CD4-positive, CD25-positive, alpha-beta regulatory T cell (primary cell): ENCODE results near the gene INPP4B. TPM values are rescaled to one million over a fixed set of nuclear protein-coding genes. Genes with fewer than 3 reads are reported as not detected.

Experiments used
- ATAC-seq, 2 donors: fragments of 150-1000 bp; cut with Tn5 transposase; one replicate each; pipeline ENCODE4 v1.10.0; 2021; ENCODE audit warnings: low read depth in 2 of 2, moderate number of reproducible peaks in 2 of 2, moderate library complexity in 1 of 2
- DNase-seq, 3 donors: peaks; one replicate each; pipeline versions ENCODE4 v3.0.0 to v3.0.0-alpha.2; 2012 to 2022; ENCODE audit warnings: mixed read lengths in 1 of 3
- H3K27ac ChIP-seq: one replicate; pipeline ENCODE4 v1.7.0; 2013; ENCODE audit warnings: mild to moderate bottlenecking, low read length; ENCODE audit not compliant: insufficient read depth, poor library complexity, severe bottlenecking
- H3K27me3 ChIP-seq: one replicate; pipeline ENCODE4 v1.7.0; 2013; ENCODE audit warnings: low read length; ENCODE audit not compliant: control insufficient read depth, insufficient read depth
- H3K36me3 ChIP-seq: one replicate; pipeline ENCODE4 v1.7.0; 2013; ENCODE audit warnings: mild to moderate bottlenecking, low read length, moderate library complexity; ENCODE audit not compliant: control insufficient read depth, insufficient read depth
- H3K4me1 ChIP-seq: 2 replicates; pipeline ENCODE4 v1.7.0; 2013; ENCODE audit warnings: mild to moderate bottlenecking, low read length; ENCODE audit not compliant: insufficient read depth, control insufficient read depth, poor library complexity, severe bottlenecking
- H3K4me3 ChIP-seq: one replicate; pipeline ENCODE4 v1.7.0; 2013; ENCODE audit warnings: low read depth, mild to moderate bottlenecking, low read length, moderate library complexity
- H3K9me3 ChIP-seq, 2 experiments: 1 replicate in 1 of 2; 2 replicates in 1 of 2; pipeline ENCODE4 v1.7.0; 2013; ENCODE audit warnings: low read length in 2 of 2, mild to moderate bottlenecking in 1 of 2, moderate library complexity in 1 of 2; ENCODE audit not compliant: control insufficient read depth in 2 of 2
- H3K27ac Mint-ChIP-seq, 3 donors: one replicate each; pipeline ENCODE4 v1.8.0; 2020 to 2022; ENCODE audit warnings: mild to moderate bottlenecking in 3 of 3, mixed read lengths in 3 of 3, moderate library complexity in 2 of 3
- H3K27me3 Mint-ChIP-seq: one replicate; pipeline ENCODE4 v1.8.0; 2022; ENCODE audit warnings: mild to moderate bottlenecking, mixed read lengths
- H3K36me3 Mint-ChIP-seq: one replicate; pipeline ENCODE4 v1.8.0; 2020; ENCODE audit warnings: mixed read lengths
- H3K4me1 Mint-ChIP-seq, 4 donors: one replicate each; pipeline ENCODE4 v1.8.0; 2020 to 2022; ENCODE audit warnings: mixed read lengths in 4 of 4, mild to moderate bottlenecking in 1 of 4
- H3K4me3 Mint-ChIP-seq, 4 donors: one replicate each; pipeline ENCODE4 v1.8.0; 2020 to 2022; ENCODE audit warnings: mild to moderate bottlenecking in 4 of 4, mixed read lengths in 4 of 4, moderate library complexity in 3 of 4
- H3K9me3 Mint-ChIP-seq, 7 donors: one replicate each; pipeline ENCODE4 v1.8.0; 2020 to 2022; ENCODE audit warnings: mixed read lengths in 7 of 7, mild to moderate bottlenecking in 3 of 7, moderate library complexity in 2 of 7
- polyA plus RNA-seq, 4 donors: library from polyadenylated mRNA; unstranded; fragments of 300-500 nt; fragmentation: Illumina TruSeq; gene quantifications; one replicate each; pipeline ENCODE4 v1.2.3, GENCODE V29; 2021
- total RNA-seq: library from RNA; stranded (reverse); gene quantifications from one replicate; pipeline ENCODE4 v1.2.3, GENCODE V29; 2022

INPP4B gene
- total and polyA plus RNA-seq, 5 donors from 2014 or later: 37.6 to 89.4 (median 44.6) TPM

DNA sequence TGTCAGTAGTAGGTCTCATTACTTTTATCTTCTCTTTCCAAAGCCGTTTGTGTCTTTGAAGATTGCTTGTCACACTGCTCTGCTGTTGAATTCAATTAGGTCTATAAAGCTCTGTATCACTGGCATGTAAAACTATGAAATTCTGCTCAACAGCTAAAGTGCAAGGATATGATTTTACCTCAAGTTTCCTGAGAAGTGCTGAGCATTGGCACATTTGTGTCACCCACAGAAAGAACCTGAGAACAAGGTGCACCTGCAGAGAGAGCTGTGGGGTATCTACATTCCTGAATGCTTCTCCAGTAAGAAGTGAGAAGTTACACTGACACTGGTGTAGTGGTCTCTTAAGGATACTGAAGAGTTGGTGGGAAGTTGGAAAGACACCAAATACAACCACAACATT lies 274.0 kb downstream of the INPP4B start:
- Histone ChIP-seq H3K27me3 (no peaks in the 10 kb centered on the region), H3K36me3 (peaks cover 6% of the 10 kb centered on the region), H3K27ac (no peak overlapping the region), H3K4me1 (peaks cover 16% of the 10 kb centered on the region), H3K9me3 (no peaks in the 10 kb centered on the region), H3K4me3 (peak overlapping the region; percentile 16)
- DNase-seq: no peak
- Mint-ChIP-seq H3K36me3 (peaks cover 33% of the 10 kb centered on the region), H3K4me1 (peaks cover 9 to 73% (median 33%) of the 10 kb centered on the region in 4 donors), H3K27me3 (no peaks in the 10 kb centered on the region), H3K4me3 (peak overlapping the region in 2 of 4 donors; percentile 39 to 62), H3K9me3 (peaks cover 0 to 4% (median 0%) of the 10 kb centered on the region in 7 donors), H3K27ac (peak overlapping the region; percentile 15 to 55 (median 21))
- no peak for ATAC-seq

DNA sequence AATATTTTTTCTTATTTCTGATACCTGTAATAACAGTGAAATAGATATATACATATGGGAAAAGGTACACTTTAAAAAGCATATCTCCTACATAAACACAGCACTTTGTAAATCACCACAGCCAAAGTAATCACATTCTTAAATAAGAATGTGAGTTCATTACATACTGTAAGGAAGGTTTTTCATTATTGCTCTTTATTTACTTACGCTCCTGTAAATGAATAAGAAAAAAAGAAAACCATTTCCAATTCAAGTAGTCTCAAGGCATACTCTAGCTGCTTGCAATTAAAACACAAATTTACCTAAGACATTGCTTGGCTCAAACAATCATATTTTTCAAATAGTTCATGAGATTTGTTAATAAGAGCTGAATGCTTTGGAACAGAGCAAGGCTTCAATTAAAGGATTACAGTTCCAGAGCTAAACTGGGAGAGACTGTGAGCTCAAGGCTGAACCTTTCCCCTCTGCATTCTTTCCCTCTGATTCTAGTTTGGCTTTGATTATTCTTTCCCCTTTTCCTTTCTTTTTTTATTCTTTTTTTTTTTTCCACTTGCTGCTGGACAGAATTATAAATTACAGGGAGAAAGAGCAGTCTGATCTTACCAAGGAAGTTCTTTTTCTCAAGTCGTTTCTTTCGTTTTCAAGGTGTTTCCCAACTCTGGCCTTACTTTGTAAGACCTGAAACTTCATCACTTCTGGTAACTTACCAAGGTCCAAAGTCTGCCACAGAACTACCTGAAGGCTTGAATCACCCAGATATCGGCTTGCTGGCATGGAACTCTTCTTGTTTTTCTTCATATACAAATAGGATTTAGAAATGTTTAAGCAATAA lies 278.3 kb downstream of the INPP4B start:
- H3K36me3 Mint-ChIP-seq: peaks cover 14% of the 10 kb centered on the region
- peak overlapping the region; percentile 92 to 95 (median 92) for H3K4me3 Mint-ChIP-seq
- H3K27ac ChIP-seq: peak overlapping the region; percentile 84
- H3K4me1 Mint-ChIP-seq: peaks cover 18 to 74% (median 44%) of the 10 kb centered on the region in 4 donors
- no peaks in the 10 kb centered on the region for H3K27me3 ChIP-seq
- H3K9me3 Mint-ChIP-seq: peaks cover 0 to 2% (median 0%) of the 10 kb centered on the region in 7 donors
- peaks cover 35% of the 10 kb centered on the region for H3K4me1 ChIP-seq
- H3K36me3 ChIP-seq: no peaks in the 10 kb centered on the region
- no peaks in the 10 kb centered on the region for H3K27me3 Mint-ChIP-seq
- peak overlapping the region; percentile 91 for H3K4me3 ChIP-seq
- H3K9me3 ChIP-seq: no peaks in the 10 kb centered on the region
- no peak for ATAC-seq
- H3K27ac Mint-ChIP-seq: peak overlapping the region; percentile 91 to 99 (median 92)
- DNase-seq: peak in 1 of 3 donors; percentile 56

DNA sequence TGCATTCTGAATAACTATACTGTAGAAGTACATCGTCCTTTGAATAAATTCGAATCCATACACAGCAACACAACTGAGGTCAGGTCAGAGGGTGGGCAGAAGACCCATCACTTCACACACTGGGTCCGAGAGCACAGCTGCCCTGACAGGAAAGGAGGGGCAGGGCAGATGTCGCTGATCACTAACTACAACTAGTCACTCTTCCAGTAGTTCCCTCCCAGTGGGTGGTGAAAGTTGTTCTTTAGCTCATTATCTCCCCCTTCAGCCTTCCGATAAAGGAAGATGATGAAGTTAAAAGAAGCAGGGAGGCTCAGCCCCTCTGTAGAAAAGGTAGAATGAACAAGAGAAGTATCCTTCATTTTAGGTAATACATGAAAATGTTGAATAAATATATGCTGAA lies 278.9 kb downstream of the INPP4B start:
- H3K4me3 ChIP-seq: peak overlapping the region; percentile 91
- DNase-seq (peak; percentile 15 to 82 (median 61)), ATAC-seq (peak; percentile 73 to 74)
- H3K4me3 Mint-ChIP-seq: peak overlapping the region; percentile 92 to 95 (median 92)
- H3K27ac ChIP-seq: peak overlapping the region; percentile 84
- H3K4me1 ChIP-seq: peaks cover 35% of the 10 kb centered on the region
- H3K27me3 Mint-ChIP-seq: no peaks in the 10 kb centered on the region
- H3K9me3 ChIP-seq: no peaks in the 10 kb centered on the region
- H3K36me3 Mint-ChIP-seq: peaks cover 11% of the 10 kb centered on the region
- H3K4me1 Mint-ChIP-seq: peaks cover 19 to 76% (median 46%) of the 10 kb centered on the region in 4 donors
- peak overlapping the region; percentile 92 to 99 (median 92) for H3K27ac Mint-ChIP-seq
- no peaks in the 10 kb centered on the region for H3K36me3 ChIP-seq
- H3K27me3 ChIP-seq: no peaks in the 10 kb centered on the region
- peaks cover 0 to 2% (median 0%) of the 10 kb centered on the region in 7 donors for H3K9me3 Mint-ChIP-seq

DNA sequence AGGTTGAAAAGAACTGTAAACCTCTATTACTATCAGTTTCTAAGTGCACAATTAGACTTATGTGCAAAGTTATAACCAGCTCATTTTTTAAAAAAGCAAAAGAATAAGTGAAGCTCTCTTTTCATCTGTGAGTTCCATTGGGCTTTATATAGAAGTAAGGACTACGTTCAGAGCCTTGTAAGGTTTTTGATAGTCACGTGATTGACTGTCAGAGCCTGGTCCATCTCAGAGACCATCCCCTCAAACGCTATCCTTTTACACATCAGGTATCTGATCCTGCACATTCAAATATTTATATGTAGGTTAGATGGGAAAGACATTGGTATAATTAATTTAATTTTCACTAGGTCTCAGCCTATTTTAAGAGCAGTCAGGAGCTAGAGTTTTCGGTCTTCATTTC lies 279.3 kb downstream of the INPP4B start:
- DNase-seq (peak in 2 of 3 donors; percentile 38 to 62), ATAC-seq (peak; percentile 22 to 27)
- peaks cover 18 to 76% (median 45%) of the 10 kb centered on the region in 4 donors for H3K4me1 Mint-ChIP-seq
- Histone ChIP-seq H3K4me3 (peak overlapping the region; percentile 91), H3K9me3 (no peaks in the 10 kb centered on the region), H3K4me1 (peaks cover 35% of the 10 kb centered on the region), H3K36me3 (no peaks in the 10 kb centered on the region), H3K27me3 (no peaks in the 10 kb centered on the region), H3K27ac (peak overlapping the region; percentile 84)
- peaks cover 8% of the 10 kb centered on the region for H3K36me3 Mint-ChIP-seq
- H3K4me3 Mint-ChIP-seq: peak overlapping the region; percentile 92 to 95 (median 92)
- peak overlapping the region; percentile 92 to 99 (median 92) for H3K27ac Mint-ChIP-seq
- no peaks in the 10 kb centered on the region for H3K27me3 Mint-ChIP-seq
- H3K9me3 Mint-ChIP-seq: peaks cover 0 to 2% (median 0%) of the 10 kb centered on the region in 7 donors

DNA sequence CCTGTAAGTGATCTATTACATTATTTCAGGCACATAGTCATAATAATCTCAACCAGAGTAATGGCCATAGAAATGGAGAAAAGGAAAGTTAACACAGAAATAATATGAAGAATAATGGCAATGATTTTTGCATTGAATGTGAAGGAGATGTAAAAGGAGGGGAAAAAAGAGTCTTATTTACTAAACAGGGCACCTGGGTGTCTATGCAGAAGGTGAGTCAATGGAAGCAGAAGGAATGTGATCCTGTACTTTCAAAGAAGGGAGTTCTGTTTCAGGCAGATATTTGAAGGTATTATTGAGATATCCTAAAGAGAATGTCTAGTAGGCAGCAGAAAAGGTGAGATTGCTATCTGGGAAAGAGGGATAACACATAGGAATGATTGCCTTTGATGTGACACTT lies 279.9 kb downstream of the INPP4B start:
- H3K36me3 Mint-ChIP-seq: peaks cover 7% of the 10 kb centered on the region
- peaks cover 18 to 79% (median 44%) of the 10 kb centered on the region in 4 donors for H3K4me1 Mint-ChIP-seq
- H3K27ac Mint-ChIP-seq: peak overlapping the region; percentile 92 to 99 (median 92)
- H3K4me3 Mint-ChIP-seq: peak overlapping the region; percentile 92 to 95 (median 92)
- Histone ChIP-seq H3K9me3 (no peaks in the 10 kb centered on the region), H3K4me3 (peak overlapping the region; percentile 91), H3K36me3 (no peaks in the 10 kb centered on the region), H3K27me3 (no peaks in the 10 kb centered on the region), H3K27ac (peak overlapping the region; percentile 84), H3K4me1 (peaks cover 35% of the 10 kb centered on the region)
- no peaks in the 10 kb centered on the region for H3K27me3 Mint-ChIP-seq
- DNase-seq (no peak), ATAC-seq (no peak)
- H3K9me3 Mint-ChIP-seq: peaks cover 0 to 2% (median 0%) of the 10 kb centered on the region in 7 donors

DNA sequence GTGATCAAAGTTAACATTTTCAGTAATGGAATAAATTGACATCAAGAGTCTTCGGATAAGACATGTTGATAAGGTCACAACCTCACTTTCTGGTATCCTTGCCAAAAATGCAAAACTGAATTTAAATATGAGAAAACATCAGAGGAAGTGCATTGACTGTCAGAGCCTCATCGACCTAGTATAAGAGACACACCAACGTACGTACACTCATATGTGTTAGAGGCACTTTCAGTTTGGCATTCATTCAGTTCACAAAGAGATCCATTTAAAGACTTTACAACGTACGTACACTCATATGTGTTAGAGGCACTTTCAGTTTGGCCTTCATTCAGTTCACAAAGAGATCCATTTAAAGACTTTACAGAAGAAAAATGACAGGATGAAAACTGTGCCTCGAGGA lies 280.3 kb downstream of the INPP4B start:
- peak overlapping the region; percentile 91 for H3K4me3 ChIP-seq
- peaks cover 36% of the 10 kb centered on the region for H3K4me1 ChIP-seq
- Mint-ChIP-seq H3K36me3 (peaks cover 3% of the 10 kb centered on the region), H3K4me1 (peaks cover 18 to 76% (median 40%) of the 10 kb centered on the region in 4 donors), H3K27me3 (no peaks in the 10 kb centered on the region), H3K4me3 (peak overlapping the region; percentile 92 to 95 (median 92)), H3K9me3 (peaks cover 0 to 2% (median 0%) of the 10 kb centered on the region in 7 donors), H3K27ac (peak overlapping the region; percentile 92 to 99 (median 92))
- DNase-seq (peak in 2 of 3 donors; percentile 73 to 87), ATAC-seq (peak; percentile 79 to 80)
- peak overlapping the region; percentile 84 for H3K27ac ChIP-seq
- H3K9me3 ChIP-seq: no peaks in the 10 kb centered on the region
- no peaks in the 10 kb centered on the region for H3K27me3 ChIP-seq
- no peaks in the 10 kb centered on the region for H3K36me3 ChIP-seq

DNA sequence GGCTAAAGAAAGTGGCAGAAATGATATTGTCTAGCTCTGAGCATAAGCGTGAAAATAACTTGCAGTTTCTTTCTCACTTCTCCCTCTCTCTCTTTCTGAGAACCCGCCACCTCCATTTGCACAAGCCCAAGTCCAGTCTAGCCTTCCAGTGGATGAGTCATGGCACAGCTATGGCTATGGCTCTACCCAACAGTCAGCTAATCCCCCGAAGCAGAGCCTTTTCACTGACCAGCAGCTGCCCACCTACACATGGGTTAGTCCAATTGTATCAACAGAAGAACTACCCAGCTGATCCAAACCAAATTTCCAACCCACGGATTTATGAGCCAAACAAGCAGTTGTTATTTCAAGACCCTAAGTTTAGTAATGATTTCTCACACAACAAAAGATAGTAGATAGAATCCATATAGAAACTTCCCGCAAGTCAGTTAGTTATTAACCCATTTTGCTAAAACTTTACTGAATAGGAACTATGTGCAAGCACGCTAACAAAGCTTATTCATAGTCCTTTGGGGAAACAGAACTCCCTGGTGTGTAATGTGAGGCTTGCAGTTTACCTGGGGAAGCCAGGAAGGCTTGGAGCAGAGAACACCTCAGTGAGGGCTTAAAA lies 282.3 kb downstream of the INPP4B start:
- Histone ChIP-seq H3K27ac (peak overlapping the region; percentile 84), H3K27me3 (no peaks in the 10 kb centered on the region), H3K9me3 (no peaks in the 10 kb centered on the region), H3K4me1 (peaks cover 35% of the 10 kb centered on the region), H3K4me3 (no peak overlapping the region), H3K36me3 (no peaks in the 10 kb centered on the region)
- Mint-ChIP-seq H3K9me3 (peaks cover 0 to 2% (median 0%) of the 10 kb centered on the region in 7 donors), H3K27ac (peak overlapping the region; percentile 91 to 97 (median 92)), H3K36me3 (no peaks in the 10 kb centered on the region), H3K27me3 (no peaks in the 10 kb centered on the region), H3K4me1 (peaks cover 13 to 79% (median 43%) of the 10 kb centered on the region in 4 donors), H3K4me3 (peak overlapping the region; percentile 1 to 82 (median 42))
- no peak for ATAC-seq
- DNase-seq: no peak
